ENCODE measurements around the gene GADD45A.

The GADD45A gene

GRCh38 chr1:67672260-67672803, 12.7 kb upstream of the GADD45A start:
- no peak for DNase-seq

GRCh38 chr1:67673468-67674201, 11.4 kb upstream of the GADD45A start:
- DNase-seq = no peak

- peak; percentile 28 for DNase-seq
Observed at GRCh38 chr1:67674260-67675011, 10.6 kb upstream of the GADD45A start.

- DNase-seq = no peak
Observed at GRCh38 chr1:67675800-67676199, 9.2 kb upstream of the GADD45A start.

- DNase-seq = no peak
Observed at GRCh38 chr1:67676287-67676686, 8.7 kb upstream of the GADD45A start.

GRCh38 chr1:67676946-67677345, 8.1 kb upstream of the GADD45A start:
- no peak for DNase-seq

- no peak for DNase-seq
Observed at GRCh38 chr1:67677408-67677807, 7.6 kb upstream of the GADD45A start.

GRCh38 chr1:67677930-67678329, 7.1 kb upstream of the GADD45A start:
- DNase-seq = no peak

- no peak for DNase-seq
Observed at GRCh38 chr1:67679691-67680090, 5.3 kb upstream of the GADD45A start.

GRCh38 chr1:67680486-67680885, 4.5 kb upstream of the GADD45A start:
- no peak for DNase-seq

- DNase-seq = no peak
Observed at GRCh38 chr1:67682659-67683197, 2.3 kb upstream of the GADD45A start.

GRCh38 chr1:67683316-67683715, 1.7 kb upstream of the GADD45A start:
- DNase-seq = no peak

- DNase-seq = no peak
Observed at GRCh38 chr1:67683766-67684525, 1.1 kb upstream of the GADD45A start.

GRCh38 chr1:67684526-67685066, 405 bp upstream of the GADD45A start:
- no peak for DNase-seq

GRCh38 chr1:67685558-67686266, 711 bp downstream of the GADD45A start:
- peak; percentile 48 for DNase-seq

GRCh38 chr1:67686267-67687197, 1.5 kb downstream of the GADD45A start:
- DNase-seq = peak; percentile 57

GRCh38 chr1:67687198-67687545, 2.2 kb downstream of the GADD45A start:
- no peak for DNase-seq

- DNase-seq = no peak
Observed at GRCh38 chr1:67687649-67688048, 2.6 kb downstream of the GADD45A start.

- no peak for DNase-seq
Observed at GRCh38 chr1:67688526-67689219, 3.7 kb downstream of the GADD45A start.

Measured in effector CD4-positive, alpha-beta T cell (primary cell).